Fibroblast of pulmonary artery (primary cell): ENCODE results near the gene UHRF1.
"Not testable (repeated sequence)": the region's sequence is repeated elsewhere in the genome, so short reads cannot be mapped to it uniquely, and the experiment has no call there.

Experiments used
- DNase-seq: peaks from one replicate; pipeline ENCODE4 v3.0.0-alpha.2; 2010; ENCODE audit warnings: low read depth
- H3K4me3 ChIP-seq: replicated peaks from 2 replicates; pipeline ENCODE4 v1.5.1; 2011; ENCODE audit warnings: low read depth, mild to moderate bottlenecking, control low read depth, low read length, moderate library complexity
- CTCF ChIP-seq: IDR thresholded peaks from 2 replicates; pipeline ENCODE4 v1.5.1; 2011; ENCODE audit warnings: mild to moderate bottlenecking, control low read depth, low read length, inconsistent platforms; ENCODE audit errors: missing control alignments

The UHRF1 gene

DNA sequence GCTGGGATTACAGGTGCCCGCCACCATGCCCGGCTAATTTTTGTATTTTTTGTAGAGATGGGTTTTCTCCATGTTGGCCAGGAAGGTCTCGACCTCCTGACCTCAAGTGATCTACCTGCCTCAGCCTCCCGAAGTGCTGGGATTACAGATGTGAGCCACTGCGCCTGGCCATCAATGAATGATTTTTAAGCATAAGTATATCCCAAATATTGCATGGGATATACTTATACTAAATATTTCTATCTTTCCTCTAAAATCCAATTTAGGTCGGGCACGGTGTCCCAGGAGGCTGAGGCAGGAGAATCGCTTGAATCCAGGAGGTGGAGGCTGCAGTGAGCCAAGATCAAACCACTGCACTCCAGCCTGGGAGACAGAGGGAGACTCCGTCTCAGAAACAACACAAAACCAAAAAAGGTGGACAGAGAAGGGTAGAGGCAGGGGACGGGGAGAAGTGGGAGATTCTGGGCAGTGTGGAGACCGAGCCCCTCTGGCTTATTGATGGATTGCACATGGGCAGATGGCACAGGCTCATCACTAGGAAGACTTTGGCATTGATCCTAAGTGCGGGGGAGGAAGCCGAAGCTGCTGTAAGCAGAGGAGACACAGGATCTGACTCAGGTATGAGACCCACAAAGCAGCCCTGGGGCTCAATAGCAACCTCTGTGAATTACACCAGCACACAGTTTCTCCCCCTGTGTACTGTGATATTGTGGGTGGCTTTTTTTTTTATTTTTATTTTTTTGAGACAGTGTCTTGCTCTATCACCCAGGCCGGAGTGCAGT, 20.1 kb upstream of the UHRF1 start:
- no peak overlapping the region for H3K4me3 ChIP-seq
- peak; percentile 63 for DNase-seq
- no peak for TF ChIP-seq CTCF

DNA sequence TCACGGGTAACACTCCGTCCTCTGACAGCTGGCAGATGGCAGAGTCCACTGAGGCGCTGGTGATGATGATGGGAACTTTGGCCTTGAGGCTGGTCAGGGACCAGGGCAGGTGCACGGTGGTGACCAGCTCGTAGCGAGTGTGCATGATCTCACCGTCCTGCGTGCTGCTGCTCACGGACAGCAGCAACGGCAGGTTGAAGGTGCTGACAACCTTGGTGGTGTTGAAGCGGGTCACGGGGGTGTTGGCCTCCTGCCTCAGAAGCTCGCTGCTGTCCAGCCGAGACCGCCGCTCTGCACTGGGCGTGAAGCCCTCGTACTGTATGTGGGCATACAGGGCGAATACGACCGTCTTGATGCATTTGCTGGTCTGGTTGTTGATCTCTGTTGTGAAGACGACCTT, 18.2 kb upstream of the UHRF1 start:
- TF ChIP-seq CTCF: no peak
- no peak for DNase-seq
- no peak overlapping the region for H3K4me3 ChIP-seq

DNA sequence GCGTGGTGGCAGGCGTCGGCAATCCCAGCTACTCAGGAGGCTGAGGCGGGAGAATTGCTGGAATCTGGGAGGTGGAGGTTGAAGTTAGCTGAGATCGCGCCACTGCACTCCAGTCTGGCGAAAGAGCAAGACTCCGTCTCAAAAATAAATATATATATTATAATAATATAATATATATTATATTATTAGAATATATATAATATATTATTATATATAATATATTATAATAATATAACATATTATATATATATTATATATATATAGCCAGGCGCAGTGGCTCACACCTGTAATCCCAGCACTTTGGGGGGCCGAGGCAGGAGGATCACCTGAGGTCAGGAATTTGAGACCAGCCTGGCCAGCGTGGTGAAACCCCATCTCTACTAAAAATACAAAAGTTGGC, 16.3 kb upstream of the UHRF1 start:
- H3K4me3 ChIP-seq, DNase-seq: not testable (repeated sequence)

- DNase-seq: peak; percentile 42
- no peak for TF ChIP-seq CTCF
- no peak overlapping the region for H3K4me3 ChIP-seq
Observed at GRCh38 chr19:4896372-4896771, 12.9 kb upstream of the UHRF1 start.

GRCh38 chr19:4897146-4897545, 12.2 kb upstream of the UHRF1 start:
- no peak for TF ChIP-seq CTCF
- H3K4me3 ChIP-seq: no peak overlapping the region
- no peak for DNase-seq

GRCh38 chr19:4900879-4901278, 8.4 kb upstream of the UHRF1 start:
- not testable (repeated sequence) for H3K4me3 ChIP-seq, DNase-seq

GRCh38 chr19:4902796-4903195, 6.5 kb upstream of the UHRF1 start, which contains the start of gene ARRDC5:
ARRDC5 (minus strand) TSS chr19:4902896; CDS start chr19:4902825, 71 bp downstream.
- DNase-seq: no peak

More at GRCh38 chr19:4902796-4903195, 6.5 kb upstream of the UHRF1 start, which contains the start of gene ARRDC5:
- H3K4me3 ChIP-seq: no peak within 1 kb of the TSS
- no peak for TF ChIP-seq CTCF
